HG03469 (cell line): ENCODE results near the gene PDE11A.

Source experiments
- ATAC-seq: cut with Tn5 transposase; IDR thresholded peaks from one replicate; pipeline ENCODE4 v1.9.1; 2021; ENCODE audit warnings: mild to moderate bottlenecking, moderate library complexity, moderate number of reproducible peaks; ENCODE audit not compliant: unreplicated experiment

PDE11A gene

DNA sequence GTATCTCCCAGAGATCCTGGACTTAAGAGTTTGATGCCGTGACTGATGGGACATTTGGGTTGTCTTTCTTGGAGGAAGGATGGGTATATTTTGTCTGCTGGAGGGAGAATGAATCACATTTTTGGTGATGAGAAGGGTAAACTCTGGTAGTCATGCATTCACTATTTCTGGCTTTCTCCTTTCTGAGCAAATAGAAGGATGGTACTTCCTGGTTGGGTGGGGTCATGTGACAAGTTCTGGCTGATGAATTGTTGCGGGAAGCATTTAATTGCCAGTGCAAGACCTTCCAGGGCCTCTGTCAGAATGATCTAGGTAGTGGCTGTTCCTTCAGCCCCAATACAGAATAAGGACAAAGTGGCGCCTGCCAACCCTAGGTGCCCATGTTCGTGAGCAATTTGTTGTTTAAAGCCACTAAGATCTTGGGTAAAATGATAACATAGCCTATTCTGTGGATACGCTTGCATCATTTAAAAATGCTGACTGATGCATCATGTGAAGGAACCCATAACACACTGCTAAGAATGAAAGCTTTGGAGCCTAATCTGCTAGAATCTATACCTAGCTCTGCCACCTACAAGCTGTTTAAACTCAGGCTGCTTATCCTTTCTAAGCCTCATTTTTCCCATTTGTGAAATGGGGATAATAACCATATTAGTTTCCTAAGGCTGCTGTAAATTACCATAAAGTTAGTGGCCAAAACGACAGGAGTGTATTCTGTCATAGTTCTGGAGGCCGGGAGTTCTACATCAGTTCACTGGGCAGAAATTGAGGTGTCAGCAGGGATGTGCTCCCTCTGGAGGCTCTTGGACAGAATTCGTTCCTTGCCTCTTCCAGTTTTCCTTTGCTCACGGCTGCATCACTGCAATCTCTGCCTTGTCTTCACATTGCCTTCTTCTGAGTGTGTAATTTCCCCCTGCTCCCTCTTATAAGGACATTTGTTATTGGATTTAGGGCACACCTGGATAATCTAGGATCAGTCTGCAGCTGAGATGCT lies 398.7 kb downstream of the PDE11A start:
- ATAC-seq: no peak

DNA sequence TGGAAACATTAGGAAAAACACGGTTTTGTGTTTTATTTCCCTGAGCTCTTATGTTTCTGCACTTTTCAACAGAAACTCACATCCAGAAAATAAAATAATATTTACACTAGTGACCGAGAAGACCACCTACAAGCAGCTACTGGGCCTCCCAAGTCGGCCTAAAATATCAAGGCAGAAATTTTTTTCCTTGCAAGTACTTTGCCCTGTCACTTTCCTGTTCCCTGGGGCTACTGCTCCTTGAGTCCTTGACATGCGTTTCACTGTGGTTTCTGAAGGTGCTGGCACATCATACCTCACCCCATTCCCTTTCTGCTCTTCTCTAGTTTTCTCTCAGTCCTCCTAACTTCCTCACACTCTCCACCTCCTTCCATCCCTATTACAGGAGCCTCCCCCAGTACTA lies 400.9 kb downstream of the PDE11A start:
- no peak for ATAC-seq

DNA sequence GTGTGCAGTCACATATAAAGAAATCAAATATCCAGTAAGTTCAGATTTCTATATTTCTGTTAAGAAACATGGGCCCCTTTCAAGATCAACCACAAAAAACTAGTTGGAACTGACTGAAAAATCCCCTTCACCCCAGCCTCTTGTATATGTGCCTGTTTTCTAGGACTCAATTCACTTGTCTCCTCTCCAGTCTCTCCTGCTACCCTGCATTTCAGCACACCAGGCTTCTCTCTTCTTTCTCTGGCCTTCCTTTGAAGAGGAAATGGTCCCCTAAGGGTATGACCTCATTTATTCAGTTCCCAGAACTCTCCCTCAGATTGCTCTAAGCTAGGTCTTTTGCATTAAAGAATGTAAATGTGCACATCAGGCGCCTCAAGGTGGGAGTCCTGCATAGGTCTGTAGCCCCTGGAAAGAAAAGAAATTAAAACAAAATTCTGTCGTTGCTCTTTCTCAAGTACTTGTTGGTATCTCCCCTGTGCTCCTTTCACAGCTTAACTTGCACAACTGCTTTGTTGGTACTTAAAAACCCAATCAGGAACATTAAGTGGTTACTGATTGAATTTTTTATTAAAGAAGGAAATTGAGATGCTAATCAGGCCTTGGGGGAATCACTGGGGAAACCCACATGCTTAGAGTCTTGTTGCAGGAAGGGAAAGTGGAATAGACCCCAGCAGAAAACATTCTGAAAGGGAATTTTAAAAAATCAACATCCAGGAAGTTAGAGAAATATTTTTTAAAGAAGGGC lies 401.6 kb downstream of the PDE11A start:
- ATAC-seq: peak; percentile 52

- no peak for ATAC-seq
These were observed 402.8 kb downstream of the PDE11A start for GRCh38 chr2:177669625-177670330.

GRCh38 chr2:177669201-177669600 lies 403.4 kb downstream of the PDE11A start:
- ATAC-seq: no peak

DNA sequence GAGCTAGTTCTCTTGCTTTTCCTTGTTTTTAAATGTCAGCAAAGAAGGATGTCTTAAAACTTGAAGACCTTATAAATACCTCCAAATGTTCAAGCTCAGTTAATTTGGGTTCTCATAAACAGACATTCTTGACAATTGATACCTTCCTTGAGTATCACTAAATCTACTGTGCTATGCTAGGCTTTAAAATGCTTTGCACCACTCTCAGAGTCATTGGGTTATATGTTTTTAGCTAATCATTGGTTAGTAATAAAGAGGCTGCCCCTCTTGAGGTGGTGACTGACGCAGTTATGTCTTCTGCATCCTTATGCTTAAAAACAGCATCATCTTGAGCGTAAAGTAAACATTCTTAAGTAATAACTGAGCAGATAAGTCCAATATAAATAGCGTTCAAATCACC lies 404.0 kb downstream of the PDE11A start:
- ATAC-seq: no peak

GRCh38 chr2:177667626-177668025 lies 405.0 kb downstream of the PDE11A start:
- no peak for ATAC-seq

GRCh38 chr2:177666408-177666807 lies 406.2 kb downstream of the PDE11A start:
- ATAC-seq: no peak

DNA sequence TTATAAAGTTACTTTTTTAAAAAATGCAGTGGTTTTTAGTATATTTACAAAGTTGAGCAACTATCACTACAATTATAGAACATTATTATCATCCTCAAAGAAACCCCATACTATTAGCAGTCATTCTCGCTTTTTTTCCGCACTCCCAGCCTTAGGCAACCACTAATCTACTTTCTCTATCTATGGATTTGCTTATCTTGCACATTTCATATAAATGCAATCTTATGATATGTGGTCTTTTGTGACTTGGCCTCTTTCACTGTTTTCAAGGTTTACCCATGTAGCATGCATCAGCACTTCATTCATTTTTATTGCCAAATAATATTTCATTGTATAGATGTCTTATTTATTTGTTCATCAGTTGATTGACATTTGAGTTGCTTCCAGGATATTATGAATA lies 406.6 kb downstream of the PDE11A start:
- no peak for ATAC-seq

DNA sequence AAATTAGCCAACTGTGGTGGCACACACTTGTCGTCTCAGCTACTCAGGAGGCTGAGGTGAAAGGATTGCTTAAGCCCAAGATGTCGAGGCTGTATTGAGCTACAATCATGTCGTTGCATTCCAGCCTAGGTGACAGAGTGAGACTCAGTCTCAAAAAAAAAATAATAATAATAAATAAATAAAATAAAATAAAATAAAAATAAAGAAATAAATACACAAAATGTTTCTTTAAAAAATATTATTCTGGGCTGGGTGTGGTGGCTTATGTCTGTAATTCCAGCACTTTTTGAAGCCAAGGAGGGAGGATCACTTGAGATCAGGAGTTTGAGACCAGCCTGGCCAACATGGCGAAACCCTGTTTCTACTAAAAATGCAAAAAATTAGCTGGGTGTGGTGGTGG lies 407.2 kb downstream of the PDE11A start:
- ATAC-seq: no peak

DNA sequence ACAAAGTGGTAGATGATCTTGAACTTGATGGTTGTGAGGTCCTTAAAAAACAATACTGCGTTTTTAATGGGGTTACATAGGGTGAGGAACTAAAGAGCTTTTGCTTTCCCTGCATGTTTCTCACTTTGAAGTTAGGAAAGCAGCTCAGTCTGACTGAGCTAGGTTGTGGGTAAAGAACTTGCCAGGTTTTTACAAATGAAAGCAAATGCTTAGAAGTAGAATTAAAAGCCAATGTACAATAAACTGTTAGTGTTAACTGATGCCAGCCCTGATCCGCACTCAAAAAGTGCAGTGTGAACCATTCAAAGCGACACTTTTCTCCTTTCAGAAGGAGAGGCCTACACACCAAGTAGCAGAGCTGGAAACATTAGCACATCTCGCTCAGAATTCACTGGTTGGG lies 409.7 kb downstream of the PDE11A start:
- no peak for ATAC-seq

DNA sequence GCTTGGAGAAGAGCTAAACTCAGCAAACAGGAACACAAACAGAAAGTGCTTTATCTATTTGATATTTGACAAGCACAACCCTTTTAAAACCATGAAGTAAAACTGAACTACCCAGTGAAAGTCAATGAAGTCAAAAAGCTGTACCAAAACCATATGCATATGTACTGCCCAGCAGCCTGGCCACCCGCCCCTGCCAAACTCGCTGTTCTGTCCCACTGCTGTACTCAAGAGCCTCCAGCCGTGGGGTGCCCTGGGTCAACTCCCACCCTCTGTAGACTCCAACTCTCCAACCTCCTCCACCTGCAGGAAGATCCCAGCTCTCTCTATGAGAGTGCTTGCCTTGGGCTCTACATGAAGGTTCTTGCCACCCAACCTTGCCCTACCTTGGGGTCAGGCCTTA lies 411.8 kb downstream of the PDE11A start:
- ATAC-seq: no peak

DNA sequence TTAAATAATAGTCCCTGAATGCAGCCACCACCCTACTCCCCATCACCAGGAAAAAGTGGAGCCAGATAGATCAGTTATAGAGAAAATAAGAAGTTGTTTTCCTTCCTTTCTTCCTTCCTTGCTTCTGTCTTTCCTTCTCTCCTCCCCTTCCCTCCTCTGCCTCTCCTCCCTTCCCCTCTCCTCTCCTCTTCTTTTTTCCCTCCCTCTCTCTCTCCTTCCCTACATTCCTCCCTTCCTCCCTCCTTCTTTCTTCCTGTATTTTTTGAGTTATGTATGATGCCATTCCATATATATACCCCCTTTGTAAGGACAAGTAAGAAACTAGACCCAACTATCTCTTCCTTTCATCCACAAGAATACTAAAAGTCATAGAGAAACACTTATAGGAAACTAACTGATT lies 414.3 kb downstream of the PDE11A start:
- ATAC-seq: no peak

DNA sequence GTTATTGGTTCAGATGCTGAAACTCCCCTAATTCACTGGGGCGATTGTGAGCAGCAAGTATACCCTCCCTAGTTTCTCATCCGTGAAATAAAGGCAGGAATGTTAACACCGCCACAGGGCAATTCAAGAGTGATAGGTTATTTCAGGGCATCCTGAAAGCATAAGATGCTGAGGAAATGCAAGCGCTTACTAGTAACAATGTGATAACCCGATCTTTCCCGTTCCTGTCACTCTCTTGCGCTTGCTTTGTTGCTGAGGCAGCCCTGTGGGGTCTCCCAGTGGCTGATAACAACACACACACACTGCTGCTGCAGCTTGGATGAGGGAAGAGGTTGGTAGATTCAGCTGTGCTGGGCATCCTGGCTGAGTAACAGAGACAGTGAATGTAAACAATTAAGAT lies 420.7 kb downstream of the PDE11A start:
- no peak for ATAC-seq

GRCh38 chr2:177649568-177650518 lies 422.7 kb downstream of the PDE11A start:
- no peak for ATAC-seq

DNA sequence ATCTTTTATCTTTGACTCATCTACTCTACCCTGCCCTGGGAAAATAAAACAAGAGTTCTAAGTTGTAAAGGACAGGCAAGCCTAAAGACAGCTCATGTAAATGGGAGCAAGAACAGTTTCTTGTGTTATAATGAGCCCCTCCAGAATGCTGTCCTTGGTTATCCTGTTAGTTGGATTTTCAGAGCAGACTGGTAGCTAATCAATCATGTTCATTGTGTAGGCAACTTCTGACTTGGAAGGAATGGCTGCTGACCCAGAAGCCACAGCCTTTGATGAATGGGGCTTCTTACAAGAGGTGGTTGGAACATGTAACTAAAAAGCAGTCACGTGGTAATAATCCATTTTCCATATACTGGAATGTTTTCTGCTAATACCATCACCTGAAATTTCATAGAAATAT lies 425.8 kb downstream of the PDE11A start:
- no peak for ATAC-seq

- no peak for ATAC-seq
These were observed 426.3 kb downstream of the PDE11A start for GRCh38 chr2:177646241-177646640.

- ATAC-seq: no peak
These were observed 431.2 kb downstream of the PDE11A start for GRCh38 chr2:177641331-177641730.

DNA sequence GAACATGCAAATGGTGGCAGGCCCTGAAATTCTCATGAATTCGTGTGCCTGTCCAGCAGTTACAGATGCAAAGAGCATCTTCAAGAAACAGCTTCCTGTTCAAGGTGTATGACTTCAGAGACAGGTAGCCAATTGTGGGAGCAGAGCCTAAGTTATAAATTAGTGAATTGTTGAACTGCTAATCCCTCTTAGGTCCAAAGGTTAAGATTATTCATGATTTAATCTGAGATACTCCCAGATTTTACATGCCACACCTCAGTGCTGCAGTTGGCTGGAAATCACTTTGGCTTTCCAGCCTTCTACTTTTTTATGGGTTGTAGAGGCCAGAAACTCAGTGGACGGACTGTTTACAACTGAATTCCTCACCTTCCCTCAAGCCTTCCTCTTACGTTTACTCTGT lies 432.2 kb downstream of the PDE11A start:
- no peak for ATAC-seq

- no peak for ATAC-seq
These were observed 433.2 kb downstream of the PDE11A start for GRCh38 chr2:177639262-177639914.
